ENCODE measurements around the gene COX7A2L.

DNA sequence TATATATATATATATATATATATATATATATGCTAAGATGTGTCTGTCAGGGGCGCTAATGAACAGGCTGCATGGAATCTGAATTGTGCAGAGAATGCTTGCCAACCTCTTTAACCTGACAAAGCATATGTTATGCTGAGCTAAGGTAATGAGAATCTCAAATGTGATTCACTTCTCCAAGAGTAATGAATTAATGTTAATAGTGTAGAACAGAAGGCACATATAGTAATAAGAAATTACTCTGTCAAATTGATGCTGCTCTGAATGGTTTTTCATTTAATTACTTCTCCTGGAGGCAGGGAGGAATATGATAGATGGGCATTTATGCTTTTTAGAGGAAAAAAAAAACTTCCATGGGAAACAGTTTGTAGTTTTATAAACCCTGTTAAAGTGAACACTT is 35.4 kb downstream of the COX7A2L start:
- TF ChIP-seq, protein P1, sequence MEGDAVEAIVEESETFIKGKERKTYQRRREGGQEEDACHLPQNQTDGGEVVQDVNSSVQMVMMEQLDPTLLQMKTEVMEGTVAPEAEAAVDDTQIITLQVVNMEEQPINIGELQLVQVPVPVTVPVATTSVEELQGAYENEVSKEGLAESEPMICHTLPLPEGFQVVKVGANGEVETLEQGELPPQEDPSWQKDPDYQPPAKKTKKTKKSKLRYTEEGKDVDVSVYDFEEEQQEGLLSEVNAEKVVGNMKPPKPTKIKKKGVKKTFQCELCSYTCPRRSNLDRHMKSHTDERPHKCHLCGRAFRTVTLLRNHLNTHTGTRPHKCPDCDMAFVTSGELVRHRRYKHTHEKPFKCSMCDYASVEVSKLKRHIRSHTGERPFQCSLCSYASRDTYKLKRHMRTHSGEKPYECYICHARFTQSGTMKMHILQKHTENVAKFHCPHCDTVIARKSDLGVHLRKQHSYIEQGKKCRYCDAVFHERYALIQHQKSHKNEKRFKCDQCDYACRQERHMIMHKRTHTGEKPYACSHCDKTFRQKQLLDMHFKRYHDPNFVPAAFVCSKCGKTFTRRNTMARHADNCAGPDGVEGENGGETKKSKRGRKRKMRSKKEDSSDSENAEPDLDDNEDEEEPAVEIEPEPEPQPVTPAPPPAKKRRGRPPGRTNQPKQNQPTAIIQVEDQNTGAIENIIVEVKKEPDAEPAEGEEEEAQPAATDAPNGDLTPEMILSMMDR (IDR thresholded peaks at IDR 0.05), result no peak
- TF ChIP-seq ZFX (IDR thresholded peaks at IDR 0.05; ENCODE audit: borderline replicate concordance), result no peak
